ENCODE data around the gene DCBLD2. TPM values are rescaled to one million over a fixed set of nuclear protein-coding genes. Genes with fewer than 3 reads are reported as not detected.
"Not testable (repeated sequence)": the region's sequence is repeated elsewhere in the genome, so short reads cannot be mapped to it uniquely, and the experiment has no call there.

The DCBLD2 gene
- total RNA-seq, 2 experiments from 2014 or later = 2.0 to 2.1 TPM

- H3K27ac Mint-ChIP-seq = no peak overlapping the region
- H3K36me3 Mint-ChIP-seq = peaks cover 12% of the 10 kb centered on the region
- no peak overlapping the region for H3K4me3 Mint-ChIP-seq
- DNase-seq = no peak
- no peaks in the 10 kb centered on the region for H3K27me3 Mint-ChIP-seq
- H3K4me1 Mint-ChIP-seq = no peaks in the 10 kb centered on the region
- no peaks in the 10 kb centered on the region for H3K9me3 Mint-ChIP-seq
Measured at GRCh38 chr3:98875535-98875934, 26.0 kb downstream of the DCBLD2 start.

GRCh38 chr3:98874602-98875249 is 26.8 kb downstream of the DCBLD2 start:
- H3K4me1 Mint-ChIP-seq = no peaks in the 10 kb centered on the region
- H3K27ac Mint-ChIP-seq = no peak overlapping the region
- H3K27me3 Mint-ChIP-seq = no peaks in the 10 kb centered on the region
- no peak for DNase-seq
- no peaks in the 10 kb centered on the region for H3K9me3 Mint-ChIP-seq
- H3K36me3 Mint-ChIP-seq = peaks cover 8% of the 10 kb centered on the region
- H3K4me3 Mint-ChIP-seq = no peak overlapping the region

- Mint-ChIP-seq H3K4me3 (no peak overlapping the region), H3K4me1 (no peaks in the 10 kb centered on the region), H3K36me3 (peaks cover 10% of the 10 kb centered on the region), H3K27ac (no peak overlapping the region), H3K9me3 (peaks cover 8% of the 10 kb centered on the region), H3K27me3 (no peaks in the 10 kb centered on the region)
- no peak for DNase-seq
Measured at GRCh38 chr3:98869391-98869790, 32.1 kb downstream of the DCBLD2 start.

- H3K4me1 Mint-ChIP-seq, H3K27ac Mint-ChIP-seq, DNase-seq, H3K27me3 Mint-ChIP-seq, H3K4me3 Mint-ChIP-seq: not testable (repeated sequence)
- Mint-ChIP-seq H3K9me3 (peaks cover 22% of the 10 kb centered on the region), H3K36me3 (peaks cover 34% of the 10 kb centered on the region)
Measured at GRCh38 chr3:98857971-98858370, 43.5 kb downstream of the DCBLD2 start.

- not testable (repeated sequence) for H3K27ac Mint-ChIP-seq, H3K4me1 Mint-ChIP-seq, H3K27me3 Mint-ChIP-seq, DNase-seq, H3K4me3 Mint-ChIP-seq
- peaks cover 34% of the 10 kb centered on the region for H3K36me3 Mint-ChIP-seq
- H3K9me3 Mint-ChIP-seq = peaks cover 22% of the 10 kb centered on the region
Measured at GRCh38 chr3:98857258-98857657, 44.2 kb downstream of the DCBLD2 start.

GRCh38 chr3:98856724-98857123 is 44.8 kb downstream of the DCBLD2 start:
- Mint-ChIP-seq H3K27me3 (no peaks in the 10 kb centered on the region), H3K27ac (no peak overlapping the region)

GRCh38 chr3:98855806-98856400 is 45.6 kb downstream of the DCBLD2 start:
- Mint-ChIP-seq H3K27ac (no peak overlapping the region), H3K9me3 (peaks cover 12% of the 10 kb centered on the region), H3K4me1 (peaks cover 3% of the 10 kb centered on the region), H3K4me3 (no peak overlapping the region), H3K27me3 (no peaks in the 10 kb centered on the region), H3K36me3 (peaks cover 27% of the 10 kb centered on the region)
- DNase-seq = no peak

More at GRCh38 chr3:98856724-98857123, 44.8 kb downstream of the DCBLD2 start:
- Mint-ChIP-seq H3K4me1 (no peaks in the 10 kb centered on the region), H3K9me3 (peaks cover 19% of the 10 kb centered on the region), H3K36me3 (peaks cover 30% of the 10 kb centered on the region), H3K4me3 (no peak overlapping the region)
- no peak for DNase-seq

- Mint-ChIP-seq H3K27me3 (no peaks in the 10 kb centered on the region), H3K27ac (no peak overlapping the region), H3K9me3 (no peaks in the 10 kb centered on the region), H3K4me3 (no peak overlapping the region), H3K4me1 (peaks cover 4% of the 10 kb centered on the region), H3K36me3 (peaks cover 5% of the 10 kb centered on the region)
- DNase-seq = no peak
Measured at GRCh38 chr3:98848108-98848507, 53.4 kb downstream of the DCBLD2 start.

GRCh38 chr3:98846101-98846500 is 55.4 kb downstream of the DCBLD2 start:
- Mint-ChIP-seq H3K27me3 (no peaks in the 10 kb centered on the region), H3K27ac (no peak overlapping the region), H3K4me1 (peaks cover 3% of the 10 kb centered on the region), H3K36me3 (peaks cover 5% of the 10 kb centered on the region), H3K4me3 (no peak overlapping the region), H3K9me3 (no peaks in the 10 kb centered on the region)
- no peak for DNase-seq

- Mint-ChIP-seq H3K27ac (no peak overlapping the region), H3K36me3 (peaks cover 7% of the 10 kb centered on the region), H3K27me3 (no peaks in the 10 kb centered on the region), H3K4me1 (no peaks in the 10 kb centered on the region), H3K9me3 (peaks cover 2% of the 10 kb centered on the region), H3K4me3 (no peak overlapping the region)
- DNase-seq = no peak
Measured at GRCh38 chr3:98843266-98843959, 58.1 kb downstream of the DCBLD2 start.

- Mint-ChIP-seq H3K9me3 (peaks cover 2% of the 10 kb centered on the region), H3K36me3 (peaks cover 4% of the 10 kb centered on the region), H3K27me3 (no peaks in the 10 kb centered on the region), H3K27ac (no peak overlapping the region), H3K4me3 (no peak overlapping the region), H3K4me1 (no peaks in the 10 kb centered on the region)
- DNase-seq = no peak
Measured at GRCh38 chr3:98839846-98840245, 61.6 kb downstream of the DCBLD2 start.

- peaks cover 25% of the 10 kb centered on the region for H3K9me3 Mint-ChIP-seq
- not testable (repeated sequence) for H3K27me3 Mint-ChIP-seq, H3K4me1 Mint-ChIP-seq, DNase-seq, H3K27ac Mint-ChIP-seq, H3K4me3 Mint-ChIP-seq, H3K36me3 Mint-ChIP-seq
Measured at GRCh38 chr3:98831060-98831459, 70.4 kb downstream of the DCBLD2 start.

GRCh38 chr3:98829246-98829832 is 72.2 kb downstream of the DCBLD2 start:
- Mint-ChIP-seq H3K9me3 (peaks cover 25% of the 10 kb centered on the region), H3K27me3 (no peaks in the 10 kb centered on the region), H3K36me3 (no peaks in the 10 kb centered on the region), H3K27ac (no peak overlapping the region), H3K4me3 (no peak overlapping the region), H3K4me1 (no peaks in the 10 kb centered on the region)
- DNase-seq = no peak

GRCh38 chr3:98827221-98827920 is 74.1 kb downstream of the DCBLD2 start:
- Mint-ChIP-seq H3K27ac (no peak overlapping the region), H3K27me3 (no peaks in the 10 kb centered on the region), H3K4me3 (no peak overlapping the region), H3K4me1 (no peaks in the 10 kb centered on the region), H3K36me3 (no peaks in the 10 kb centered on the region), H3K9me3 (peaks cover 20% of the 10 kb centered on the region)
- DNase-seq = no peak

- Mint-ChIP-seq H3K27ac (no peak overlapping the region), H3K4me3 (no peak overlapping the region), H3K9me3 (peaks cover 14% of the 10 kb centered on the region), H3K36me3 (no peaks in the 10 kb centered on the region), H3K4me1 (no peaks in the 10 kb centered on the region), H3K27me3 (no peaks in the 10 kb centered on the region)
- no peak for DNase-seq
Measured at GRCh38 chr3:98826126-98826525, 75.4 kb downstream of the DCBLD2 start.
